ENCODE results near the gene LSS.

DNA sequence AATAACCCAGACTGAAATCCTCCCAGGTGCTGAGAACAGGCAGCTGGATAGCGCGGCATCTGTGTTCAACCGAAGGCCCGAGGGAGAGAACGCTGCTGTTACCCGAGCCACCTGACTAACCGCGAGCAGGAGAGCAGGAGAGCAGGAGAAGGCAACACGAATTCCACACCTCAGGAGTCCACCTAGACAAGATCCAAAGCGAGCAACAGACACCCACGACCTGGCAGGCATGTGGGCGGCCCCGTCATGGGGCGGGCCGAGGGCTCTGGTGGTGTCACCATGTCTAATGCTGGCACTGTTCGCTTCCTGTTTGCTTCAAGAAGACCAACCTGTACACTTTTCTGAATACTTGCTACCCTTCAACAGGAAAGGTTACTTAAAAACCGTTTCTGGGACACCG, 23.4 kb downstream of the LSS start:
- TF ChIP-seq EZH2phosphoT487 (IDR thresholded peaks at IDR 0.05; ENCODE audit: low read length) (no peak), EZH2 (optimal IDR thresholded peaks at IDR 0.05; ENCODE audit: low read depth, low read length) (no peak)
- TF ChIP-seq, protein P1, sequence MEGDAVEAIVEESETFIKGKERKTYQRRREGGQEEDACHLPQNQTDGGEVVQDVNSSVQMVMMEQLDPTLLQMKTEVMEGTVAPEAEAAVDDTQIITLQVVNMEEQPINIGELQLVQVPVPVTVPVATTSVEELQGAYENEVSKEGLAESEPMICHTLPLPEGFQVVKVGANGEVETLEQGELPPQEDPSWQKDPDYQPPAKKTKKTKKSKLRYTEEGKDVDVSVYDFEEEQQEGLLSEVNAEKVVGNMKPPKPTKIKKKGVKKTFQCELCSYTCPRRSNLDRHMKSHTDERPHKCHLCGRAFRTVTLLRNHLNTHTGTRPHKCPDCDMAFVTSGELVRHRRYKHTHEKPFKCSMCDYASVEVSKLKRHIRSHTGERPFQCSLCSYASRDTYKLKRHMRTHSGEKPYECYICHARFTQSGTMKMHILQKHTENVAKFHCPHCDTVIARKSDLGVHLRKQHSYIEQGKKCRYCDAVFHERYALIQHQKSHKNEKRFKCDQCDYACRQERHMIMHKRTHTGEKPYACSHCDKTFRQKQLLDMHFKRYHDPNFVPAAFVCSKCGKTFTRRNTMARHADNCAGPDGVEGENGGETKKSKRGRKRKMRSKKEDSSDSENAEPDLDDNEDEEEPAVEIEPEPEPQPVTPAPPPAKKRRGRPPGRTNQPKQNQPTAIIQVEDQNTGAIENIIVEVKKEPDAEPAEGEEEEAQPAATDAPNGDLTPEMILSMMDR (IDR thresholded peaks at IDR 0.05; ENCODE audit: low read length), result no peak

Measured in MM.1S (cell line).